SH-SY5Y (cell line): ENCODE measurements around the gene ATL2.

Source experiments
- GATA2 ChIP-seq: IDR thresholded peaks from 2 replicates; pipeline ENCODE4 v1.6.1; 2011; ENCODE audit warnings: mild to moderate bottlenecking, low read depth, low read length
- GATA3 ChIP-seq: IDR thresholded peaks from 2 replicates; pipeline ENCODE4 v1.6.1; 2011; ENCODE audit warnings: low read depth, mild to moderate bottlenecking, low read length, moderate library complexity

The ATL2 gene

GRCh38 chr2:38274286-38275276 is 102.5 kb downstream of the ATL2 start:
- TF ChIP-seq GATA3 = peak; percentile 77
- peak; percentile 81 for TF ChIP-seq GATA2

- TF ChIP-seq GATA2 = no peak
- TF ChIP-seq GATA3 = no peak
Observed at GRCh38 chr2:38271697-38272096, 105.4 kb downstream of the ATL2 start.

GRCh38 chr2:38269421-38269820 is 107.7 kb downstream of the ATL2 start:
- TF ChIP-seq GATA3 (no peak), GATA2 (no peak)

- TF ChIP-seq GATA2 (no peak), GATA3 (no peak)
Observed at GRCh38 chr2:38268691-38269327, 108.3 kb downstream of the ATL2 start.

GRCh38 chr2:38268001-38268400 is 109.1 kb downstream of the ATL2 start:
- TF ChIP-seq GATA3 (no peak), GATA2 (no peak)

- TF ChIP-seq GATA2 (no peak), GATA3 (no peak)
Observed at GRCh38 chr2:38267270-38267925, 109.7 kb downstream of the ATL2 start.

GRCh38 chr2:38266382-38267061 is 110.6 kb downstream of the ATL2 start:
- TF ChIP-seq GATA3 (no peak), GATA2 (no peak)

- TF ChIP-seq GATA2 (no peak), GATA3 (no peak)
Observed at GRCh38 chr2:38265461-38265860, 111.6 kb downstream of the ATL2 start.

GRCh38 chr2:38264396-38265221 is 112.5 kb downstream of the ATL2 start:
- TF ChIP-seq GATA2 (no peak), GATA3 (no peak)

GRCh38 chr2:38263293-38263692 is 113.8 kb downstream of the ATL2 start:
- no peak for TF ChIP-seq GATA2
- no peak for TF ChIP-seq GATA3

- no peak for TF ChIP-seq GATA3
- no peak for TF ChIP-seq GATA2
Observed at GRCh38 chr2:38262069-38262871, 114.8 kb downstream of the ATL2 start.

GRCh38 chr2:38261569-38262068 is 115.5 kb downstream of the ATL2 start:
- no peak for TF ChIP-seq GATA2
